IgD-negative memory B cell (primary cell): Measurements from ENCODE around the gene LAD1. TPM values are rescaled to one million over a fixed set of nuclear protein-coding genes. Genes with fewer than 3 reads are reported as not detected.

ENCODE experiments used
- H3K27ac Mint-ChIP-seq, 3 donors: one replicate each; pipeline ENCODE4 v1.8.0; 2020 to 2022; ENCODE audit warnings: mild to moderate bottlenecking in 3 of 3, mixed read lengths in 3 of 3, moderate library complexity in 1 of 3
- H3K27me3 Mint-ChIP-seq: one replicate; pipeline ENCODE4 v1.8.0; 2021; ENCODE audit warnings: mixed read lengths
- H3K36me3 Mint-ChIP-seq: one replicate; pipeline ENCODE4 v1.8.0; 2020; ENCODE audit warnings: mild to moderate bottlenecking, mixed read lengths
- H3K4me1 Mint-ChIP-seq, 3 donors: one replicate each; pipeline ENCODE4 v1.8.0; 2020 to 2022; ENCODE audit warnings: mixed read lengths in 3 of 3, mild to moderate bottlenecking in 1 of 3
- H3K4me3 Mint-ChIP-seq, 4 donors: one replicate each; pipeline ENCODE4 v1.8.0; 2020 to 2022; ENCODE audit warnings: mild to moderate bottlenecking in 4 of 4, mixed read lengths in 4 of 4, moderate library complexity in 3 of 4
- H3K9me3 Mint-ChIP-seq, 3 donors: one replicate each; pipeline ENCODE4 v1.8.0; 2020 to 2021; ENCODE audit warnings: mixed read lengths in 3 of 3, mild to moderate bottlenecking in 1 of 3
- polyA plus RNA-seq: library from polyadenylated mRNA; unstranded; fragments of 300-500 nt; fragmentation: Illumina TruSeq; gene quantifications from one replicate; pipeline ENCODE4 v1.2.3, GENCODE V29; 2021

LAD1 gene
- polyA plus RNA-seq, 1 donor from 2014 or later, result not detected

DNA sequence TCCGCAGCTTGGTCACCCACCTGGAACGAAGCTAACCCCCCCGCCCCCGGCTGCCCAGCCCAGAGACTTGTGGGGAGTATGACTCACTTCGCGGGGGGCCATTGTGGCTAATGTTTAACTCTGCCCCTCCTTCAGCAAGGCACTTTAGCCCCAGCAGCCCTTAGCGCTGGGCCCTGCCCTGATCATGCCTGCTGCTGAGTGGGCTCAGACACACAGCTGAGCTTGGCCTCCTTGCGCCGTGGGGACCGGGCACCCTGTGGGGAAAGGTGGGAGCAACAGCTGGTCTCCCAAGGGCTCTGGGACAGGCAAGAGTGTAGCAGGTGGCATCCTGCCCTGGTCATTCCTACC, 6.3 kb upstream of the LAD1 start:
- no peaks in the 10 kb centered on the region for H3K9me3 Mint-ChIP-seq
- H3K27ac Mint-ChIP-seq, result no peak overlapping the region
- H3K4me3 Mint-ChIP-seq, result no peak overlapping the region
- H3K36me3 Mint-ChIP-seq, result no peaks in the 10 kb centered on the region
- peaks cover 2% of the 10 kb centered on the region for H3K27me3 Mint-ChIP-seq
- H3K4me1 Mint-ChIP-seq, result peaks cover 0 to 3% (median 0%) of the 10 kb centered on the region in 3 donors

DNA sequence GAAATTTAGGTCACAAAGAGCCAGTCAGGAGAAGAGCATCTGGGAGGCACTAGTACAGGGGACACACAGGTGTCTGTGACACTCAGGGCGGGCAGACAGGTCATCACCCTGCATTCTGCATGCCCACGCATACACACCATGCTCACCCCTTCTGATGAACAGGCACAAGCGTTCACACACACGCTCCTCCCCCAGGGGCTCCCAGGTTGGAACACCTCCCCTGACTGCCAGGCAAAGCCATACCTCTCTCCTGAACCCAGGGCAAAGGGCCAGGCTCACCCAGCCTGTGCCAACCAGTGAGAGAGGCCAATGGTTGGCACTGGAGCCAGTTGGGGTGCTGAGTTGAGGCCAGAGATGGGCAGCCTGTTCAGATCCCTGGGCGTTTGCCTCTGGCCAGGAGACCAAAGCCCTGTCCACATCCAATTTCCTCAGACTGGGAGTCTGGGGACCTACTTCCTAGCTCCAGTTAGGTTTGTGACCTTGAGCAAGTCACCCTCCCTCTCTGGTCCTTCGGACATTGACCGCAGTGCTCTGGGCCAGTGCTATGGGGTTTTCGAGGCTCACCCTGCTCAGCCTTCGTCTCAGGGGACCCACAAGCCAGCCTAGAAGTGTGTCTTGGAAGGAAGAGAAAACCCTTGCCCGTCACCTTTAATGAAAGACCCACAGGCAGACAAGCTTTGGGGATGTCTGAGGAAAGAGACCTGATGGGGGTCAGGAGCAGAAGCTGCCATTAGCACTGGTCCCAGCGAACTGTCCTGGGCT, 5.8 kb upstream of the LAD1 start:
- no peaks in the 10 kb centered on the region for H3K36me3 Mint-ChIP-seq
- H3K27ac Mint-ChIP-seq, result no peak overlapping the region
- H3K9me3 Mint-ChIP-seq, result no peaks in the 10 kb centered on the region
- peaks cover 0 to 3% (median 0%) of the 10 kb centered on the region in 3 donors for H3K4me1 Mint-ChIP-seq
- peaks cover 2% of the 10 kb centered on the region for H3K27me3 Mint-ChIP-seq
- H3K4me3 Mint-ChIP-seq, result no peak overlapping the region

DNA sequence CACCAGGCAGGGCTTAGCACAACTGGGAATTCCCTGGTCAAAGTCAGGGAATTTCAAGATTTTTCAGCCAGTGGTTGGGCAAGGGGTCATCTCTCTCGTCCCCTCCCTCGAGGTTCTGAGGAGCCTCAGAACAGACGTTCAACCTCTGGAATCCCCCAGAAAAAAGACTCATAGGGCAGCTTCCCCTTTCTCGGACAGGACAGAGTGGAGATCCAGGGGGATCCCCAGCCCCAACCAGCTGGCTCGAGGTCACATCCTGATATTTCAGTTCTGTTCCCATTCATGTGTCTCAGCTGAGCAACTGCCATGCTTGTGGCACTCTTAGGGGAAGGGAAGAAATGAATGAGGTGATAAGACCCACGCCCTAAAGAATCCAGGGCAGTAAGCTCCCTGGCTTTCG, 4.9 kb upstream of the LAD1 start:
- Mint-ChIP-seq H3K36me3 (no peaks in the 10 kb centered on the region), H3K9me3 (no peaks in the 10 kb centered on the region), H3K27me3 (peaks cover 3% of the 10 kb centered on the region), H3K27ac (no peak overlapping the region), H3K4me1 (peaks cover 0 to 3% (median 0%) of the 10 kb centered on the region in 3 donors), H3K4me3 (no peak overlapping the region)

DNA sequence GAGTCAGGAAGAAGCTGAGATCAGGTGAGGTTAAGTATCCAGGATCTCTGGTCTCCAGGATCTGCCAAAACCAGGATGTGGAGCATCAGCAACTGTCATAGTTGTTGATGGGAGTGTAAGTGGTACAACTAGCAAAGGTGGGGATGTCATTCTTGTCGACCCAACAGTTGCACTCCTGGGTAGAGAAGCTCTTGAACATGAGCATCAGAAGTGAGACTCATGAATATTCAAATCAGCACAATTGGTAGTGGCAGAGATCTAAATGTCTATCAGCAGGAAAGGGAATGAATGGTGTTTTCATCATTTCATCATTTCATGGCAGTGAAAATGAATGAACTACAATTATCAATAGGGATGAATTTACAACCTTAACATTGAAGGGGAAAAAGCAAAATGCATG, 4.2 kb upstream of the LAD1 start:
- H3K4me1 Mint-ChIP-seq, result peaks cover 0 to 3% (median 0%) of the 10 kb centered on the region in 3 donors
- no peaks in the 10 kb centered on the region for H3K36me3 Mint-ChIP-seq
- no peak overlapping the region for H3K4me3 Mint-ChIP-seq
- H3K27ac Mint-ChIP-seq, result no peak overlapping the region
- H3K27me3 Mint-ChIP-seq, result peaks cover 8% of the 10 kb centered on the region
- H3K9me3 Mint-ChIP-seq, result no peaks in the 10 kb centered on the region

DNA sequence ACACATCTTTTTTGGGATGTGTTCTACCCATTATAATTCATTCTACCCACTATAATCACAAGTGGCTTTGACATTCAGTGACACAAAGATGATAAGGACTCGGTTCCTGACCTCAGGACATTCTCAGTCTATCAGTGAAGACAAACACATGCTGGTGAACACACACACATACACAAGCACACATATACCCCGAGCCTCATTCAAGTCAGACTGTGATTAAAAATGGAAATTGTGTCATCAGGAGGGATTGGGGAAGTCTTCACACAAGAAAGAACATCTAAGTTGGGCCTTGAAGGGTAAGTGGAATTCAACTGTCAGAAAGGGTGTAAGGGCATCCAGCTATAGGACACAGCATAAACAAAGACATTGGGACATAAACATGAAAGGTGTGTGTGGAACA, 2.6 kb upstream of the LAD1 start:
- no peak overlapping the region for H3K4me3 Mint-ChIP-seq
- no peak overlapping the region for H3K27ac Mint-ChIP-seq
- H3K27me3 Mint-ChIP-seq, result peaks cover 18% of the 10 kb centered on the region
- H3K36me3 Mint-ChIP-seq, result no peaks in the 10 kb centered on the region
- H3K4me1 Mint-ChIP-seq, result peaks cover 0 to 3% (median 0%) of the 10 kb centered on the region in 3 donors
- no peaks in the 10 kb centered on the region for H3K9me3 Mint-ChIP-seq

DNA sequence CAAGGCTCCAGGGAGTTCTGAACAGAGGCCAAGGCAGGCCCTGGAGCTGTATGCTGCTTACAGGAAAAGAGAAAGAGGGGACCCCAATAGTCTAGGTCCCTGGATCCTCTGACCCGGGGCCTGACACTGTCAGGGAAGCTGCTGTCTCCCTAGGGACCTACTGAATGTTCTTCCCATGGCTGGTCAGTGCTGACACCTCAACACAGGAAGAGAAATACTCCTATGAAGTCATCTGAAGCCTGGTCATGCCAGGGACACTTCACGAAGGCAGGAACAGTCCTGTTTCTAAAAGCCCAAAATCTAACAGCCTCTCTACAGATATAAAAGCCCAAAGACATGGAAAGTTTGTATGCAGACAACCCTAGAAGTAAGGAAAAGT, 1.7 kb upstream of the LAD1 start:
- H3K4me3 Mint-ChIP-seq, result no peak overlapping the region
- peaks cover 0 to 3% (median 0%) of the 10 kb centered on the region in 3 donors for H3K4me1 Mint-ChIP-seq
- no peak overlapping the region for H3K27ac Mint-ChIP-seq
- H3K27me3 Mint-ChIP-seq, result peaks cover 18% of the 10 kb centered on the region
- H3K9me3 Mint-ChIP-seq, result no peaks in the 10 kb centered on the region
- H3K36me3 Mint-ChIP-seq, result no peaks in the 10 kb centered on the region

DNA sequence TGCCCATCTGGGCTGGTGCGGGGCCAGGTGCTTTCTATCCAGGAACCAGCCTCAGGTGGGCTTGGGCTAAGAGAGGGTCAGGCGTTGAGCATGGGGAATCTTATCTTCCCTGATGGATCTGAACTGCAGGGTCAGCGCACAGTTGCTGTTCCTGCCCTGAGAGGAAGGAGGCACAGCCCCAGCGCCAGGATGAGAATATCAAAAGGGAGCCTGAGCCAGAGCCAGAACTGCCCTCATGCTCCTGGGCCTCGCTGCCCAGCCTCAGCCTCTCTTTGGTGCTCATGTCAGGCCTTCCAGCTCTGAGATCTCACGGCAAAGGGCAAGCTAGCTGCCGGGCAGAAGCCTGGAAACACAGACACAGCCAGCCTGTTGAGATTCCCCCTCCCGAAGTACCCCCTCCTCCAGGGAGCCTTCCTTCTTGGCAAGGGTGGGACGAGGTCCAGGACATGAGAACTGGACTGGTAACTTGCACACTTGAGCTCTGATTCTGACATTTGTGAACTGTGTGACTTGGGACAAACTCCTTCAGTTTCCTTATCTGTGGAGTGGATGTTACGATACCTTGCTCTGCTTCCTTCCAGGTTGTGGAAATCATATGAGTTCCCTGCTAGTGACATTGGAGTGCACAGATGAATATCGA, 1.2 kb upstream of the LAD1 start:
- H3K9me3 Mint-ChIP-seq, result no peaks in the 10 kb centered on the region
- H3K4me1 Mint-ChIP-seq, result peaks cover 0 to 3% (median 0%) of the 10 kb centered on the region in 3 donors
- H3K27ac Mint-ChIP-seq, result no peak overlapping the region
- no peaks in the 10 kb centered on the region for H3K36me3 Mint-ChIP-seq
- H3K27me3 Mint-ChIP-seq, result peaks cover 18% of the 10 kb centered on the region
- H3K4me3 Mint-ChIP-seq, result no peak overlapping the region

DNA sequence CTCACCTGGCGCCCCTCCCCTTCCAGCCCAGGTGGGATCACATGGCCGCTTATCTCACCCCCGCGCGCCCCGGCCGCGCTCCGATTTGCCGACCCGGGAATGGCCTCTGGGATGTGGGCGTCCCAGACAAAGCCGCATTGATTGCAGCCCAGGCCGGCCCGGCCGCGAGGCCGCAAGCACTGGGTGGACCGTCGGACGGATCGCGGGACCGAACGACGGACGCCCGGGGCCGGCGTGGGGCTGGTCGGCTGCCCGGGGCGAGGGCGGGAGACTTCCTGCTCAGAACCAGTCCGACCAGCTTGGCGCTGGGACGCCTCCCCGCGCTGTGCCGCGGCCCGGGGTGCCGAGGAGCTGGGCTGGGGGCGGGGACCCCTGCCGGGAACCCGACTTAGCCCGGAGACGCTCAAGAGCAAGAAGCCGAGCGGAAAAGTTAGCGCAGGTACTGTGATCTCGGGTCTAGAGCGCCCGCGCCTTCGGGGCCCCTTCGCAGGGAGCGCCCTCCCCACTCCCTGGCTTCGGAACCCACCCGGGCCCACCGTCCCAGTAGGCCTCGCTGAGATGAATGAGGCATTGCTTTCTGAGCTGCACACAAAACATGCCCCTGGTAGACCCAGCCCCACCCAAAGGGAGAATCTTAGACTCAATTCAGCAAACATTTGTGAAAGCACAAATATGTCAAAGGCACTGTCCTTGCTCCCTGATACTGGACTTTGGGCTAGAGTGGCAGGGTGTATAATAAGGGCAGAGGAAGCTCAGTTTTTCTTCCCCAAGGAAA, 415 bp upstream of the LAD1 start:
- Mint-ChIP-seq H3K27me3 (peaks cover 19% of the 10 kb centered on the region), H3K36me3 (no peaks in the 10 kb centered on the region), H3K4me1 (peaks cover 0 to 3% (median 0%) of the 10 kb centered on the region in 3 donors), H3K27ac (no peak overlapping the region), H3K9me3 (no peaks in the 10 kb centered on the region), H3K4me3 (no peak overlapping the region)

DNA sequence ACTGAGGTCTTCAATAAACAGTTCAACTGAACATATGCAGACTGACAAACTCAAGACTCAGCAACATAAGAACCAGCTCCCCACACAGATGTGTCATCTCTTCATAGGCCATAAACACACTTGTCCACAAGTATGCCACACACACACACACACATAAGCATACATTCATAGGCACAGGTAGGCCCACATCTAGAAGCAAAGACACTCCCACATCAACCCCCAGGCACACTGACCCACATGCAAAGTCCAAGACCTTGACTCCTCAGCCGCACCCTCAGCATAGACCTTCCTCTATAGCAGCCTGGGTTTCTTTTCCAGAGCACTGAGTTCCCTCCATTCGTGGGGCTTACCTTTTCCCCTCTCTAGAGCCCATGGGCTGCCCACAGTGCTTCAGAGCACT, 1.4 kb downstream of the LAD1 start:
- Mint-ChIP-seq H3K9me3 (no peaks in the 10 kb centered on the region), H3K4me1 (no peaks in the 10 kb centered on the region), H3K4me3 (no peak overlapping the region), H3K27ac (no peak overlapping the region), H3K27me3 (peaks cover 19% of the 10 kb centered on the region), H3K36me3 (no peaks in the 10 kb centered on the region)

DNA sequence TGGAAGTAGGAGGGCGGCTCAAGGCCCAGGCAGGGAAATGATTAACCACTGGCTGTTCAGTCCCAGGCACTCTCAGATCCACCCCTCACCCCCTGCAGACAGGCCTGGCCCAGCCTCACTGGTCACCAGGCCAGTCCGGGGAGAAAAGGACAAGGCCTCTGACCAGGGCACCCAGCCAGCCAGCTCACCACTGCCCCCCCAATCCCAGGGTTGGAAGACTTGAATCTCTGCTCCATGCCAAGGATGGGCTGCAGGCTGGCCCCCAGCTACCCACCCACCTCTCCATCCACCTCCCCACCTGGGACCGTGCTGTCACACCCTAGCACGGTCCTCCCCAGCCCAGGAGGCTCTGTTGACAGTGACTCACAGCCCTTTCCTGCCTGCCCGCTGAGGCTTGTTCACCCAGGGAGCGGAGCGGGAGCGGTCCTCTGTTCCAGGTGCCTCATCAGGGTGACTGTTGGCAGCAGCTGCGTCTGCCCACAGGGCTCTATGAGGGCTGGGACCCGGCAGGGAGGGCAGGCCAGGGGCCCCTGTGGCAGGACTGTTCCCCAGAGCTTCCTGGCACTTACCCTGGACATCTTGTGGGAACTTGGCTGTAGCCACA, 2.2 kb downstream of the LAD1 start:
- Mint-ChIP-seq H3K9me3 (no peaks in the 10 kb centered on the region), H3K27me3 (peaks cover 19% of the 10 kb centered on the region), H3K4me1 (no peaks in the 10 kb centered on the region), H3K36me3 (no peaks in the 10 kb centered on the region), H3K27ac (no peak overlapping the region), H3K4me3 (no peak overlapping the region)

DNA sequence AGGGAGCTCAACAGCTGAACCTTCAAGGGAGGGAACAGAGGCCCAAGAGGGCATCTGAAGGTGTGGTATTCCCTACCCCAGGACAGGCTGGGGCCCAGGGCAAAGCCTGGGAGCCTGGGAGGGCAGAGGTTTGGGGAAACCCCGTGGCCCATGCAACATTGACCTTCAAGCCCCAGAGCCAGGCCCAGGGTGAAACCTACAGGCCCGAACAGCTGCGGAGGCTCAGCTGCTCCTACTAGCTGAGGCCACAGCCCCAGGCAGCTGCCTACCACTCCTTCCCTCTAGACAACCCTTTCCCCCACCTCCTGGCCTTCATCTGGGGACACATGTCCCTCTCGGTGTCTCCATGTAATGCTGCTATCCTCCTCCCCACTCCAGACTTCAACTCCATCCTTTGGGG, 3.2 kb downstream of the LAD1 start:
- H3K4me3 Mint-ChIP-seq, result no peak overlapping the region
- H3K36me3 Mint-ChIP-seq, result no peaks in the 10 kb centered on the region
- peaks cover 0 to 1% (median 0%) of the 10 kb centered on the region in 3 donors for H3K4me1 Mint-ChIP-seq
- H3K9me3 Mint-ChIP-seq, result no peaks in the 10 kb centered on the region
- peaks cover 19% of the 10 kb centered on the region for H3K27me3 Mint-ChIP-seq
- no peak overlapping the region for H3K27ac Mint-ChIP-seq

DNA sequence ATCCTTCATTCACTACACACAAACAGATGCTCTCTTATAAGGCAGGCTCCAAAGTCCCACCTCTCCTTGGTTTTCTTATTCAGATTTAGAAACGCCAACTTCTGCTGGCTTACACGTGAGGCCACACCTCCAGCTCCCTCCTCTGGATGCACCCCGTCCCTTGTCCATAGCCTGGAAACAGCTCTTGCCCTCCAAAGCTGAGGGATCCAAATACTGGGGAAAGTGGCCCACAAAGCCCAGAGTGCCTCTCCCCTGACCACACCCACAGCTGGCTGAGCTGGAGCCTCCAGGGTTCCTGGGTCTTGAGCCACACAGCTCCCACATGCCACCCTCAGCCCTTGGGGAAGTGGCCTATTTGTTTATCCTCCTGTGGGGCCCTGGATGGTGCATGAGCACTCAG, 4.5 kb downstream of the LAD1 start:
- H3K27me3 Mint-ChIP-seq, result peaks cover 19% of the 10 kb centered on the region
- H3K9me3 Mint-ChIP-seq, result no peaks in the 10 kb centered on the region
- H3K27ac Mint-ChIP-seq, result peak overlapping the region in 1 of 3 donors; percentile 59
- peaks cover 0 to 1% (median 0%) of the 10 kb centered on the region in 3 donors for H3K4me1 Mint-ChIP-seq
- H3K4me3 Mint-ChIP-seq, result no peak overlapping the region
- no peaks in the 10 kb centered on the region for H3K36me3 Mint-ChIP-seq

DNA sequence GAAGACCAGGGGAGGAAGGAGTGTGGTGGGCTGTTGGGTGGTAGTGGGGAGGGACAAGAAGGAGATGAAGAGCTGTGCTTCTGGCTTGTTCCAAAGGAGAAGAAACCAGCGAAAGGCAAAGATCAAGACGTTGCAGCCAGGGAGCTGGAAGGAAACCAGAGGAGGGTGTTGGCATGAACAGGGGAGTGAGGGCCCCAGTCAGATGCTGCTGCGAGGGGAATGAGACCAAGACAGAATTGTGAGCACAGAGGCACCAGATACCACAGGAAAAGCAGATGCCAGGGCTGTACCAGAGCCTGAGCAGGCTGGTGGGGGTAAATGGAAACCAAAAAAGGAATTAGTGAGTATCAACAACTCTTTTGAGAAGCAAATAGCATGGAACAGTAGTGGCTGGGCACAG, 6.0 kb downstream of the LAD1 start:
- H3K4me3 Mint-ChIP-seq, result no peak overlapping the region
- H3K27ac Mint-ChIP-seq, result no peak overlapping the region
- no peaks in the 10 kb centered on the region for H3K36me3 Mint-ChIP-seq
- peaks cover 0 to 1% (median 0%) of the 10 kb centered on the region in 3 donors for H3K4me1 Mint-ChIP-seq
- no peaks in the 10 kb centered on the region for H3K9me3 Mint-ChIP-seq
- H3K27me3 Mint-ChIP-seq, result peaks cover 10% of the 10 kb centered on the region

DNA sequence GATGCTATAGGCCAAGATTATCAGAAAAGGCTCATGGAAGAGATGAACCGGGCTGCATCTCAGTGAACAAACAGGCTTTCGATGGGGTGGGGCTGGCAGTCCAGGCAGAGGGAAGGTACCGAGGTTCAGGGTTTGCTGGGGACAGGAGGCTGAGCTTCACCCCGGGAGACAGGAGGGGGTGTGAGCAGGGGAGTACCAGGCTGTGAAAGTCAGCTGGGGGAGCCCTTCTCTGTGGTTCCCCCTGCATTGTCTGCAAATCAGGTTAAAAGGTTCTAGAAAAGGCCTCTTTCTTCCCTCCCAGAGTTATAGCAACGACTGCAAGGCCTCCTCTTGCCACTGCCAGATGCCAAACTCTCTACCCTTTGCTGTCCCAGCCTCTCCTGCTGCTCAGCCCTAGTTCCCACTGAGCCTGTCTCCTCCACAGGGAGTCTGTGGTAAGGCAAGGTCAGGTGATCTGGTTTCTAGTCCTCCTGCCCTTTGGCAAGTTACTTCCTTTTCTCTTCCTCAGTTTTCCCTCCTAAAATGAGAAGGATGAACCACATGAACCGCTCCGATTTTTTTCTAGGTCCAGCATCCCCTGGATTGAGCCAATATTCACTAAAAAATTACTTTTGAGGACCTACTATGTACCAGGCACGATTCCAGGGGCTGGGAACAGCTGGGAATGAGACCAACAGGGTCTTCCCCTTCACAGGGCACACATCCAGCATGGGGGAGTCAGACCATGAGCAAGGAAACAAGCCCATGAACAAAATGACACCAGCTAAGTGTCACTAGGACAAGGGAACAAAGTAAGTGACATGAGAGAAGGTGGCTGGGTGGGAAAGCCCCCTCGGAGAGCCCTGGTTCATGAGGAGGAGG, 7.2 kb downstream of the LAD1 start:
- Mint-ChIP-seq H3K27me3 (peaks cover 8% of the 10 kb centered on the region), H3K36me3 (no peaks in the 10 kb centered on the region), H3K4me3 (no peak overlapping the region), H3K27ac (no peak overlapping the region), H3K4me1 (peaks cover 0 to 1% (median 0%) of the 10 kb centered on the region in 3 donors), H3K9me3 (no peaks in the 10 kb centered on the region)
